OCI-LY7 (cell line): Measurements from ENCODE around the gene ZNF277. TPM values are rescaled to one million over a fixed set of nuclear protein-coding genes. Genes with fewer than 3 reads are reported as not detected.

ENCODE experiments used
- BruUV-seq: library from RNA; stranded (reverse); fragments of 400-500 nt; replicated peaks from 2 replicates; lab custom pipeline; 2021; lab: Mats Ljungman, UMichigan
- CTCF ChIA-PET: fragments of 300-600 bp; sonication (Branson Sonifier 250); formaldehyde crosslinking; loops from one replicate; lab custom pipeline; 2022; ENCODE audit warnings: antibody characterized with exemption; ENCODE audit not compliant: unreplicated experiment; lab: Charles Lee
- POLR2A ChIA-PET: fragments of 300-600 bp; sonication (Branson Sonifier 250); formaldehyde crosslinking; loops from one replicate; lab custom pipeline; 2022; ENCODE audit warnings: antibody characterized with exemption; lab: Charles Lee
- DNase-seq: peaks from one replicate; pipeline ENCODE4 v3.0.0-alpha.2; 2015; ENCODE audit warnings: low spot score
- H2AFZ ChIP-seq: fragments of 200-600 bp; sonication (generic), shearing (Covaris generic); 2 replicates; pipeline ENCODE4 v1.6.1; 2014; ENCODE audit warnings: mild to moderate bottlenecking, antibody characterized with exemption, low read length, moderate library complexity
- H3K27ac ChIP-seq: fragments of 200-600 bp; sonication (generic); 2 replicates; pipeline ENCODE4 v1.5.1; 2014; ENCODE audit warnings: mixed run types, low read depth, mild to moderate bottlenecking, moderate library complexity, low read length, inconsistent platforms; ENCODE audit not compliant: poor library complexity, severe bottlenecking
- H3K36me3 ChIP-seq: fragments of 200-600 bp; sonication (generic); 2 replicates; pipeline ENCODE4 v1.6.1; 2014; ENCODE audit warnings: mild to moderate bottlenecking, antibody characterized with exemption, low read length, moderate library complexity, mixed read lengths; ENCODE audit not compliant: insufficient read depth
- H3K4me1 ChIP-seq: fragments of 200-600 bp; sonication (generic); 2 replicates; pipeline ENCODE4 v1.5.1; 2014; ENCODE audit warnings: mild to moderate bottlenecking, low read length; ENCODE audit not compliant: insufficient read depth, poor library complexity, severe bottlenecking
- H3K4me2 ChIP-seq: fragments of 200-600 bp; sonication (generic); 2 replicates; pipeline ENCODE4 v1.6.1; 2014; ENCODE audit warnings: mild to moderate bottlenecking, low read length
- H3K4me3 ChIP-seq: fragments of 200-600 bp; sonication (generic); 2 replicates; pipeline ENCODE4 v1.5.1; 2014; ENCODE audit warnings: mild to moderate bottlenecking, low read depth, low read length; ENCODE audit not compliant: poor library complexity, severe bottlenecking
- H3K79me2 ChIP-seq: fragments of 200-600 bp; sonication (generic); 2 replicates; pipeline ENCODE4 v1.6.1; 2016; ENCODE audit warnings: low read depth, mild to moderate bottlenecking, low read length, moderate library complexity, mixed read lengths; ENCODE audit not compliant: insufficient read depth
- H3K9me2 ChIP-seq: fragments of 200-600 bp; sonication (generic); 2 replicates; pipeline ENCODE4 v1.6.1; 2016; ENCODE audit warnings: mild to moderate bottlenecking, low read length, mixed read lengths; ENCODE audit not compliant: insufficient read depth
- H3K9me3 ChIP-seq: fragments of 200-600 bp; sonication (generic); 2 replicates; pipeline ENCODE4 v1.6.1; 2014; ENCODE audit warnings: mild to moderate bottlenecking, mixed run types, low read length, mixed read lengths
- H4K20me1 ChIP-seq: fragments of 200-600 bp; sonication (generic); 2 replicates; pipeline ENCODE4 v1.6.1; 2014; ENCODE audit warnings: mild to moderate bottlenecking, antibody characterized with exemption, low read length, moderate library complexity, mixed read lengths; ENCODE audit not compliant: insufficient read depth
- EZH2phosphoT487 ChIP-seq: fragments of 200-600 bp; sonication (generic); IDR thresholded peaks from 2 replicates; pipeline ENCODE4 v1.6.1; 2018; ENCODE audit warnings: low read depth, borderline replicate concordance, mild to moderate bottlenecking, mixed run types, antibody characterized with exemption, low read length, moderate library complexity, mixed read lengths
- intact Hi-C: fragments of 100-400 bp; cut with micrococcal nuclease; formaldehyde crosslinking; loops from one replicate; pipeline ENCODE4 v1.10.0; 2022; ENCODE audit not compliant: unreplicated experiment
- total RNA-seq, 2 experiments: library from RNA; depleted of rRNA in 1 of 2; stranded (reverse); fragments of >200 nt in 1 of 2; shearing (Covaris generic) in 1 of 2; gene quantifications; 2 replicates each; pipeline ENCODE4 v1.2.3, GENCODE V29; 2014 to 2022
- TF ChIP-seq, protein P1 (sequence below): fragments of 200-600 bp; sonication (generic); conservative IDR thresholded peaks from 2 replicates; pipeline ENCODE4 v1.5.1; 2014; ENCODE audit warnings: mild to moderate bottlenecking, antibody characterized with exemption, low read length, moderate library complexity, mixed read lengths

ZNF277 gene
- total RNA-seq, 2 experiments from 2014 or later: 18.1 to 20.5 TPM

DNA sequence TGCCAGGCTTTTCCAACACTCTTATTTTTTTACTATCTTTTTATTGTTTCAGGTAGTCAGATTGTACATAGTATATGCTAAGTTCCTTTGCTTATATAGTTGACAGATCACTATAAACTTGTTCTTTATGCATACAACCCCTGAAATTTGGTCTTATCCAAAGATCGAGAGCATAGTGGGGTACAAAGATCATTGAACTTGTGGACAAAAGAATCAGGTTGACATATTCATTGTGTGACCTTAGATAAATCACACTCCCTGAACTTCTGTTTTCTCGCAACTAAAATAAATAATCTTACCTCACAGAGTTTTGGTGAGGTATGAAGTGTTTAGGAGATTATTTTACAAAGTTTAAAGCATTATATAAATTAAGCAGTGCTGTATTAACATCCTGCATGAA lies 22.1 kb downstream of the ZNF277 start:
- TF ChIP-seq, protein P1, sequence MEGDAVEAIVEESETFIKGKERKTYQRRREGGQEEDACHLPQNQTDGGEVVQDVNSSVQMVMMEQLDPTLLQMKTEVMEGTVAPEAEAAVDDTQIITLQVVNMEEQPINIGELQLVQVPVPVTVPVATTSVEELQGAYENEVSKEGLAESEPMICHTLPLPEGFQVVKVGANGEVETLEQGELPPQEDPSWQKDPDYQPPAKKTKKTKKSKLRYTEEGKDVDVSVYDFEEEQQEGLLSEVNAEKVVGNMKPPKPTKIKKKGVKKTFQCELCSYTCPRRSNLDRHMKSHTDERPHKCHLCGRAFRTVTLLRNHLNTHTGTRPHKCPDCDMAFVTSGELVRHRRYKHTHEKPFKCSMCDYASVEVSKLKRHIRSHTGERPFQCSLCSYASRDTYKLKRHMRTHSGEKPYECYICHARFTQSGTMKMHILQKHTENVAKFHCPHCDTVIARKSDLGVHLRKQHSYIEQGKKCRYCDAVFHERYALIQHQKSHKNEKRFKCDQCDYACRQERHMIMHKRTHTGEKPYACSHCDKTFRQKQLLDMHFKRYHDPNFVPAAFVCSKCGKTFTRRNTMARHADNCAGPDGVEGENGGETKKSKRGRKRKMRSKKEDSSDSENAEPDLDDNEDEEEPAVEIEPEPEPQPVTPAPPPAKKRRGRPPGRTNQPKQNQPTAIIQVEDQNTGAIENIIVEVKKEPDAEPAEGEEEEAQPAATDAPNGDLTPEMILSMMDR: no peak
- no peak for TF ChIP-seq EZH2phosphoT487
- DNase-seq: no peak
- Histone ChIP-seq H3K36me3 (no peaks in the 10 kb centered on the region), H3K79me2 (peaks cover 5% of the 10 kb centered on the region; the same call in 1 of the 2 replicates), H3K4me1 (no peaks in the 10 kb centered on the region), H3K9me3 (no peaks in the 10 kb centered on the region), H3K27ac (no peak overlapping the region), H3K4me3 (no peak overlapping the region), H3K9me2 (no peaks in the 10 kb centered on the region), H3K4me2 (no peak overlapping the region), H4K20me1 (0 out of 2 replicates have a peak, but pooled peaks cover 3% of the 10 kb centered on the region), H2AFZ (no peak overlapping the region)
- CTCF ChIA-PET: no interaction called here
- no TSS peak for BruUV-seq
- POLR2A ChIA-PET: interaction anchor here (1.2 kb wide), 1 partner anchor 14 kb away, joined by 4 read pairs; no protein-coding TSS in a partner anchor
- intact Hi-C loops: no loop called here

DNA sequence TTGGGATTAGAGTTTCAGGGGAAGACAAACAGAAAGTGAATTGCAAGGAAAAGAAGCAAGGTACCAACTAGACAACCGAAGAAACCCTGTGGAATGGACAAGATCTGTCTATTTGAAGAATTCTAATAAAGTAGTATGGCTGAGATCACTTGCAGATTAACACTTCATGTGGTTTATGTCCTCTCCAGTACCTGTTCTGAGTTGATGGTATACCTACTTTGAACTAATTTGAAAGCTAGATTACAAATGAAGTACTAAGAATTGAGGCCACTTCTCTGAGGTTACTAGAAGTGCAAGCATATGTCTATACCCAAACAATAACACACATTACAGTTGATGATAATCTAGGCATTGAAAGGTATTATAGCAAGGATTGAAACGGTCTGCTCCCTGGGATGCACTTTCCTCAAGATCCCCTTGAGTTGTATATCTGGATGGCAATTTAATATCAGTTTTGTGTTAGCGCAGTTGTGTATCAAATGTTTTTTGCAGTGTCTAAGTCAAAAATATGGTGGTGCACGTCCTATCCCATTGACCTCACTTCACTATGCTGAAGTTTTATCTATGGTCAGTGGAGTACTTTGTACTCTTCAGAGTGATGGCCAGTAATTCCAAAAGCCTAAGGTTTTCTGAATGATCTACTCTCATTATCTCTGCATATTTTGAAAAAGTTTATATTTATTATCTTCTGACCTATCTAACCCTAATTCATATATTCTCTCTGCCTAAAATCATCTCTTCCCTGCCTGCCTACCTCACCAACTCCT lies 25.9 kb downstream of the ZNF277 start:
- ChIA-PET POLR2A (no interaction called here), CTCF (no interaction called here)
- H3K9me3 ChIP-seq: no peaks in the 10 kb centered on the region
- H3K4me3 ChIP-seq: no peak overlapping the region
- H4K20me1 ChIP-seq: no peaks in the 10 kb centered on the region
- H3K4me2 ChIP-seq: no peak overlapping the region
- no peak for DNase-seq
- no peak overlapping the region for H2AFZ ChIP-seq
- no peaks in the 10 kb centered on the region for H3K4me1 ChIP-seq
- no TSS peak for BruUV-seq
- no peaks in the 10 kb centered on the region for H3K9me2 ChIP-seq
- intact Hi-C loops: no loop called here
- no peak for TF ChIP-seq EZH2phosphoT487
- TF ChIP-seq, protein P1: no peak
- H3K36me3 ChIP-seq: no peaks in the 10 kb centered on the region
- H3K79me2 ChIP-seq: no peaks in the 10 kb centered on the region
- H3K27ac ChIP-seq: no peak overlapping the region

DNA sequence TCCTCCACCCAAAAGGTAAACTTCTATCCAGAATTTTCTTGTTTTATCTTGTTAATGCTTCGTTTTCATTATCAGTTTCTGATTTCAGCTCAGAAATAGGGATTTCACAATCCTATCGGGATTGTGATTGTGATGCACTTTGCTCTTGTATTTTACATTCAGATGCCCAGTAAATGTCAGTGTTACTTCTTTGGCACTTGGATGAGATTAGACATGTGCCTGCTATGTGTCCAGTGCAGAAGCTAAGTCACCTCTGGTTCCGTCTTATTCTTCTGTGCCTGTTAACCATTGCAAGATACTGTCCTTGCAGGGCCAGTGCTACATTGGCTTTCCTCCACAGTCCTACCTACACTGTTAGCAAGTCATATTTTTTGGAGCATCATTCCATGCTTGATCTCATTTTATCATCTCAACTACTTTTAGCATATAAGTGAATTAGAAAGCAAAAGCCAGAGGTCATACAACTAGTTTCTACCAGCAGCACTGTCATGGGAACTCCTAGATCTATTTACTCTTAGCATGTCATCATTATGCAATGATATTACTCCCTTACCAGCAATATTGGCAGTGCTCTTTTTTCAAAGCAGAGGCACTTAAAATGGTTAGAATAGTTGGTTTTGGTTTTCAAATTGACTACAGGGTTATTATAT lies 26.7 kb downstream of the ZNF277 start:
- POLR2A ChIA-PET: no interaction called here

More for the DNA sequence above, 26.7 kb downstream of the ZNF277 start:
- TF ChIP-seq, protein P1: no peak
- TF ChIP-seq EZH2phosphoT487: no peak
- no peak for DNase-seq
- Histone ChIP-seq H3K27ac (no peak overlapping the region), H3K4me2 (no peak overlapping the region), H3K36me3 (no peaks in the 10 kb centered on the region), H2AFZ (no peak overlapping the region), H3K4me3 (no peak overlapping the region), H3K9me2 (no peaks in the 10 kb centered on the region), H3K9me3 (no peaks in the 10 kb centered on the region), H3K4me1 (no peaks in the 10 kb centered on the region), H3K79me2 (no peaks in the 10 kb centered on the region), H4K20me1 (no peaks in the 10 kb centered on the region)
- intact Hi-C loops: no loop called here
- CTCF ChIA-PET: no interaction called here
- no TSS peak for BruUV-seq
